OCI-M2 (cell line): ENCODE measurements around the gene F3.

Experiments used
- DNase-seq: peaks from one replicate; lab custom pipeline; 2025; ENCODE audit not compliant: unreplicated experiment; lab: John Stamatoyannopoulos, UW

F3 gene

DNA sequence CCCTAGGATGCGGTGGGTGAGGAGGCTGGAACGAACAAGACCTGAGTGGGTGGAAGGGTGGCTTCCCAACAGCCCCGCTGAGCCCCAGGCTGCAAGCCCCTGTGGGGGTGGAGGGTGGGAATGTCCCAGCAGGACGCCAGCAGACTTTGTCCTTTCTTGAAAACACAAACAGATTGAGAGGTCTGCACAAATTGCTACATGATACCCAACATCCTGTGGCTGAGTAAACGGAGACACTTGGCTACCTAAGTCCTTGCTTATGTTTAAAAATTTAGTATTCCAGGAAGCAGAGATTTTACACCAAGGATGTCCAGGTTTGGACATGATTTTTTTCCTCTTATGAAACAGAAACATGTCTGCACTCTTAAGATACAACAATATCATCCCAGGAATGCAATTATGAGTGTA lies 11.8 kb upstream of the F3 start:
- DNase-seq = no peak

- no peak for DNase-seq
Observed at GRCh38 chr1:94552071-94552586, 10.6 kb upstream of the F3 start.

DNA sequence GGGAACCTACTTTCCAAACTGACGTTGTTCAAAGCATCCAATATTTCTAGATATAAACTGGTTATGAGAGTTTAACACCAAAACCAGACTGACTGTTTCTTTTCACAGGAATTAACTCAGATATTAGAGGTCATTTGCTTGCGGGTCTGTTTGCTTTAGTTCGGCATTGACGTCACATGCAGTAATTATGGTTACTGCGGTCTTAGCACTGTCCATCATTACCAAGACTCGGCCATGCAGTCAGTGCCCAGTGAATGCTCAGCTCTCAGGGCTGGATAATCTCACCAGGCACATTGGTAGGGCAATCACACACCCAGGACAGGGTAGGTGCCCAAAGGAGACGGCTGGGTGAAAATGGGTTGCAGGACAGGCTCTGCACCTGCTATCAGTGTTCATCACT lies 9.9 kb upstream of the F3 start:
- no peak for DNase-seq

- DNase-seq = no peak
Observed at GRCh38 chr1:94550800-94551241, 9.3 kb upstream of the F3 start.

DNA sequence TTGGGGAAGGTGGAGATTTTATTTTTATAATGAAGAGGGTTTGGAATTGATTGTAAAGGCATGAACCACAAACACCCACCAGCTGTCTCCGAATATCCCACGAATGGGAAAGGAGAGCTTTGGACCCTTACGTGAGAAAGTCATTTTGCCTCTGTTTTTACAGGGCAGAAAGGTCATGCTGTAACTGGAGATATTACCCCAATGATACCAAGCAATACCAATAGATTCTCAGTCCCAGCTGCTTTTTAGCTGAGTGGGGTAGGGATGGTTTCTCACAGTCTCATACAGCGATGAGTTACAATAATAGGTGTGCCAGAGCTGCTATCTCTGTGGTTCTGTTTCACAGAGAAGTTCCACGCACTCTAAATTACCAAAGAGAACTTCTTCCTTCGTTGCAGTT lies 8.8 kb upstream of the F3 start:
- DNase-seq = no peak

- no peak for DNase-seq
Observed at GRCh38 chr1:94549706-94550105, 8.1 kb upstream of the F3 start.

DNA sequence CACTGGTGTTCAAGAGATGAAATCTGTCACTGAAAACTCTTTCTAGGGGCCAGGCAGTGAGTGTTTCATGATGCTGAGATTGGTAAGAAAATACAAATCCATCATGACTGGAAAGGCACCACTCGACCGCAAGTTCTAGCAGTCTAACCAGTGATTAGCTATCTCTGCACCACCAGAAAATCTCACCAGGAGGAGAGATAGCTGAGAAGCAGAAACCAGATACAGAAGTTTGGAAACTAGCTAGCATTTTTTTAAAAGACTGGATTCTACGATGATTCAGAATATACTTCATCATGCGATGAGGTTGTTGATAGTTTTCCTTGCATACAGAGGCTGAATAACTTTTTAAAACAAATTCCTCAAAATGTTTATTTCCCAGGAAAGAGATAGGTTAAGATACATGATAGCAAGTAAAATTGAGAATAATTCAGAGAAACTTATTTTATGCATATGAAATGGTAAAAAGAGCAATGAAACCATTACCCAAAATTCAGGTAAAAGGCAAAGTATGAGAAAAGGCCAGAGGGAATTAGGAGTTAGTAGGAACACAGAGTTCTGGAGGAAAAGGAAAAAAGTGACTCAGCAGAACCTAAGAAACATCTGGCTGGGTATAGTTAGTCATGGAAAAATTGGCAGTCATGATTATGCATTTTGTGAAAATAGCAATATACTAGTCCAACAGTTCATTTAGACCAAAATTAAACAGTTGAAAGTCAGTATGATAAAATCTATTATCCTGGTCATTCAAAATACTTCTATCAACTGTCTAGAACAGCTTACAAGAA lies 3.3 kb upstream of the F3 start:
- no peak for DNase-seq

DNA sequence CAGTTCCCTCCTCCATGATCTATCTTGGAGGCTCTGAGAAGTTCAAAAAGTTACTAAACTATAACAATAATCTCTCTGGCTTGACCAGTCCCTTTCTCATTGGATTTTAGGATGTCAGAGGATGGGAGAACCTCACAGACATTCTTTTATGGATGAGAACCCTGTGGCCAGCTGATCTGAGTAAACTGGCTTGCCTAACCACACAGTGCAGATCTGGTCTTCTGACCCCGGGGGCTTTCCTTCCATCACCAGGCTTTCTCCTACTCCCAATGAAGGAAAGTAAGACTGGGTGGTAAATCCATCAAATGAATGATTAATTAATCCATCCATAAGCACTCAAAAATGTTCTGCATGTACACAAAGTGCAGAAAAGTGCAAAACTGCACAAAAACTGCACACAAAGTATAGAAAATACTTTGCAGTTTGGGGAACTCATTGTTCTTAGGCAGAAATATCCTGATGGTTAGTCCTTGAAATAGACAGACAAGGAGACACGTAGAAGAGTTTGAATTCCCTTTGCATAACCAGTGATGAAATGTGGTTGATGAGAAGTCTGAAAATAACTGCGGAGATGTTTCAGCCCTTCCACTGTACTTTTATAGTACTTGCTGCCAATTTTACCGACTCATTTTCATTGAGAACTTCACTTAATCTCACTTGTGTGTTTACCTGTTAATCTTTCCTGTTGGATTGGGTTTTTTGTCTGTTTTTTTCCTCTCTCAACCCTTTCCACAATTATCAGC lies 2.5 kb upstream of the F3 start:
- no peak for DNase-seq

GRCh38 chr1:94543001-94543400 lies 1.4 kb upstream of the F3 start:
- no peak for DNase-seq

DNA sequence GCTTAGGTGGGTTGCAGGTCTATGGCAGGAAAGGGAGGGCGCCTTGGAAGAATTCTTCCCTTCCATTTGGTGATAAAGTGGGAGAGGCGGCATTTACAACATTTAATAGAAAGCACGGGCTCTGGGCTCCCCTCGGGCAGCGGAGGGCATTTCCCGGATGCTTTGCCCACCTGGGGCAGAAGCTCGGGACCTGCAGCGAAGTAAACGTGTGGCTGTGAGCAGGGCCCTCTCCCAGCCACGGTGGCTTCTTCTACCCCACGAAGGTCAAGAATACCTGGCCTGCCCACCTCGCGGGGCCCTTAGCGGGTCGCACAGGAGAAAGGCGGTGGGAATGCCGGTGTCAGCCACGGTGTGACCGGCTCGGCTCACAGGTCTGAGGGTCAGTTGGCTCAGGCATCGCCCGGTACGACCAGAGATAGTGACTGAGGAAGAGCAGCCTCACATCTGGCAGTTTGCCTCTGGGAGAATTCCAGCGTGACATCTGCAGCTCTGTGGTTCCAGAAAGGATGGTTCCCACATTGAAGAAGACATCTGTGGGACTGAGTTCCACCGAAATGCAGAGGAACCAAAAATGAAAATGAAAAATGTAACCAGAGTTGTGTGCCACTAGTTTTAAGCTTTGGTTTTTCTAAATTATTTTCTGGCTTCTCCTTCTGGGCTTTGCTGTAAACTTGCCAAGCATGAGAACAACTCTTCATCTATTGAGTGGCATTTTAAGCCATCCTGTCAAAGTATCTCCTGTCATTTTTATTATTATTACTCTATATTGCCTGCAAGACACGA lies 720 bp upstream of the F3 start:
- DNase-seq = no peak

GRCh38 chr1:94540440-94541245 lies 916 bp downstream of the F3 start:
- no peak for DNase-seq

DNA sequence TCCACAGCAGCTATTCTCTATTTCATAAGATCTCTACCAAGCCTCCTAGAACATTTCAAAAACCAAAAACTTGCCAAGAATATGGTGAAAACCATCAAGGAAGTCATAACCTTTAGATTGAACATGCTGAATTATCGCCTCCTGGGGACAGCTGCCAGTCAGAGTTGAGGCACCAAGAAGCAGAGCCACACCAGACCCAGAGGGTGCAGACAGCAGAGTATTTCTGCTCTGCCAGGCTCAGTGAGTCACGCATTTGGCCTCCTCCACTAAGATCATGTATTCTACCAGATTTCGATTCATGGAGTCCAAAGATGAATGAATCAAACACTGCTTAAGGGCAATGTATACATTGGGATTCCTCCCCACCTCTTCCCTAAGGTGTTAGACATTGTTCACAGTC lies 2.1 kb downstream of the F3 start:
- no peak for DNase-seq

DNA sequence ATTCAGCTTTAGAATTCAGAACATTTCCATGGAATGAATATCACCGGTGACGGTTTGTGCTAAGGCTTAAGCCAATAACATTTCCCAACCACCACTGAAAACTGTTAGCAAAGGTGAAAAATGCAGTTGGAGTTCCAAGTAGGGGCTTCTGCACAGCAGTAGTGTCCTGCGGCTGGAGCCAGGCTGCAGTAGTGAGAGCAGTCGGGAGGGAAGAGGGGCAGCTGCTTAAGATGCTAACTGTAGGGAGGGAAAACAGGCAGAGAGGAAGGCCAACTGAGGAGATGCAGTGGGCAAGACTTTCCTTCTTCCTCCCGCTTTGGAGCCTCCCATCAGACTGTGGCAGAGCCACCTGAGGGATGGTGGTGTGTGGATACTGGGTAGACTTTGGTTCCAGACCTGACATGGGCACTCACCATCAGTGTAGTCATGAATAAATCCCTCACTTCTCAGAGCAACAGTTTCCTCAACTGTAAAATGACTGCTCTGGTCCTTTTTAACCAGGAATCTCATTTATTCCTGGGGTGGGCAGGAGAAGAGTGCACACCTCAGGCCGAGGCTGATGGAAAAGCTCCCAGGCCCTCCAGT lies 3.2 kb downstream of the F3 start:
- no peak for DNase-seq

DNA sequence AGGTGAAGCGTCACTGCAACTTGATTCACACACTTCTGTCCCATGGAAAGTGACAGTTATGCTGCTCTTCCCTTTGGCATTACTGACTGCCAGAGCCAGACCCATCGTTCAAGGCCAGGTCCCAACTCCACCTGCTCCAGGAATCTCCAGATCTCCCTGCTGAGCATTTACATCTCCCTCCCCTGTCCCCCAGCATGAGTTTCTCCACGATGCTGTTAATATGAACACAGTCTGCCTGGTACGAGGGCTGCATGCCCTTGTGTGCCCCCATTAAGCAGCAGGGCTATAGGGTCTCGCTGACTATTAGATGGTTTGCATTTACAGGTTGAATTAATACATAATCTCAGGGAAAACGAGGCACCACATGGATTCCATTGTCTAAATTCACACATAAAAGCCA lies 4.3 kb downstream of the F3 start:
- no peak for DNase-seq

DNA sequence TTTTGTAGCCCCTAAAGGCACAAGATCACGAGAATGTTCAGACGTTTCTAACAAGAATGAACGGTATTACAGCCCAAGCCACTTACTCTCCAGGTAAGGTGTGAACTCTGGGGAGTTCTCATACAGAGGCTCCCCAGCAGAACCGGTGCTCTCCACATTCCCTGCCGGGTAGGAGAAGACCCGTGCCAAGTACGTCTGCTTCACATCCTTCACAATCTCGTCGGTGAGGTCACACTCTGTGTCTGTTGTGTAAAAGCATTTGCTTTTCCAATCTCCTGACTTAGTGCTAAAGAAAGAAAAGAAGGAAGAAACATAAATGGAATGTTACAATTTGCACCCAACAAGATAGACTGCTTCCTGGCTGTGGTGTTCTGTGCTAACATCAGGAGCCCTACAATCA lies 5.7 kb downstream of the F3 start:
- DNase-seq = no peak

DNA sequence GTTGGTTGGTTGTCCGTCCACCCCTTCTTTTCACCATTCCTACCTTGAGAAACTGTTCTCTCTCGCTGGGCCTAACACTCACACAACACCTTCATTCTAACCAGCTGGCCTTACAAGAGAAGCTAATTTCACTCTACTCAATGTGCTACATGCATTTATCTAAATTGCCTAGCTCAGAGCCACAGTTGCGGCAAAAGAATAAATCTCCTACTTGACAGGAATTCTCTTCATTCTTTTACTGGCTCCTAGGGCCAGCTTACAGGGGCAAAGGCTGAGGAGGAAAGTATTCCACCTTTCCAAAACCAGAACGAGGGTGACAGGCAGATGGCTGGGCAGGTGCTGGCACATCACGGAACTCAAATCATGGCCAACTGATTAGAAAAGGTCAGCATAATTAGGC lies 6.5 kb downstream of the F3 start:
- DNase-seq = no peak

DNA sequence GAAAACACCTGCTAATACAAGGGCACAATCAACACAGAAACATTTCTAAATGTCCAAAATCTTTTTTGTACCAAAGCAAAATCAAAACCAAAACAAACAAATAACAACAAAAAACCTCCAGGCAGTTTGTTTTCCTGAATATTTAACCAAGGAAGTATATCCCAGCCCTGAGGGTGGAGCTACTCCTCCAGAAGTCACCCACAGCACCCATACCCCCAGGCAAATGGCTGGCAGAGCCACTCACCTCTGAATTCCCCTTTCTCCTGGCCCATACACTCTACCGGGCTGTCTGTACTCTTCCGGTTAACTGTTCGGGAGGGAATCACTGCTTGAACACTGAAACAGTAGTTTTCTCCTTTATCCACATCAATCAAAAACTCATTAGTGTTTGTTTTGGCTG lies 9.5 kb downstream of the F3 start:
- no peak for DNase-seq

DNA sequence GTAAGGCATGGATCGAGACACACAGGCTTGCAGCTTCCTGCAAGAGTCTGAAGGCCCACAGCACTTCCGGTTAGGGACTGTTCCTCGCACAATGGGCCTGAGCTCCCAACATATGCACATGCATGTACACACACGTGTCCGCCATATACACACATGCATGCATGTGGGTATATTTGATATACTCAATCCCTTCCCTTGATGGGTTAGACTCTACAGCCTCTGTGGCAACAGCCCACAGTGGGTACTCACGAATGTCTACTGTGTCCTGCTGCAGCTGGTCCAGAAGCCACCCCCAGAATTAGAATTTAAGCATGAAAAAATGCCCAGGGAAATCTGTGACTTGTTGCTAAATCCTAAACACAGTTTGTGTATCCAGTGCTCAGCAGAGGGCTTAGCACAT lies 9.9 kb downstream of the F3 start:
- DNase-seq = no peak

GRCh38 chr1:94530373-94530878 lies 11.1 kb downstream of the F3 start:
- DNase-seq = no peak

DNA sequence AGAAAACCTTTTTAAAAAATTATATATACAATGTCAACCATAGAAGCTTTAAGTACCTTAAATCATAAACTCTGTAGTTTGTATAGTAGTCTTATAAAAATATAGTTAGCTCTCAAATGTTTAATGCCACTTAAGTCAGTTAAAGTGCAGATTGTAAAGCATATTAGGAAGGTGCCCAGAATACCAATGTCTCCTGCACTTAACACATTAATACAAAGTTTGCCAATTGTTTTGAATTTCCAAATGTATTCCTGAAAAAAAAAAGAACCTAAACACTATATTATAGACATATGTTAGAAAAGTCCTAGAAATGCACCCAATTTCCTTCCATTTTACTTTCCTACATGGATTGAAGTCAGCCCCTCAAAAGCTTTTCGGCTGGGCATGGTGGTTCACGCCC lies 12.1 kb downstream of the F3 start:
- no peak for DNase-seq
